Upper lobe of left lung (tissue), 6 donors: ENCODE measurements around the gene OR5H6. TPM values are rescaled to one million over a fixed set of nuclear protein-coding genes. Genes with fewer than 3 reads are reported as not detected.

ENCODE experiments used
- ATAC-seq, 2 donors: fragments of 200-7000 bp; cut with Tn5 transposase; one replicate each; pipeline ENCODE4 v1.9.1; 2022; ENCODE audit warnings: mild to moderate bottlenecking in 2 of 2, moderate library complexity in 2 of 2; ENCODE audit not compliant: low FRiP score in 2 of 2
- DNase-seq, 2 donors: peaks; one replicate each; pipeline ENCODE4 v3.0.0-alpha.2; 2019 to 2020
- H3K27ac ChIP-seq, 4 donors: fragments of 200-600 bp; sonication (generic); one replicate each; pipeline ENCODE4 v1.5.1; 2016 to 2019
- H3K27me3 ChIP-seq, 4 donors: fragments of 200-600 bp; sonication (generic); one replicate each; pipeline ENCODE4 v1.5.1; 2017 to 2019
- H3K36me3 ChIP-seq, 4 donors: fragments of 200-600 bp; sonication (generic); one replicate each; pipeline ENCODE4 v1.5.1; 2016 to 2019
- H3K4me1 ChIP-seq, 4 donors: fragments of 200-600 bp; sonication (generic); one replicate each; pipeline ENCODE4 v1.5.1; 2018 to 2019
- H3K4me3 ChIP-seq, 4 donors: fragments of 200-600 bp; sonication (generic); one replicate each; pipeline ENCODE4 v1.5.1; 2017 to 2019; ENCODE audit warnings: mild to moderate bottlenecking in 2 of 4, moderate library complexity in 1 of 4
- H3K9me3 ChIP-seq, 4 donors: fragments of 200-600 bp; sonication (generic); one replicate each; pipeline ENCODE4 v1.5.1; 2018 to 2019
- CTCF ChIP-seq, 6 experiments: fragments of 450-650 bp in 4 of 6; fragments of 200-600 bp in 2 of 6; sonication (generic) in 2 of 6; IDR thresholded peaks; one replicate each; pipeline ENCODE4 v1.5.1; 2016 to 2019; ENCODE audit warnings: antibody characterized with exemption in 6 of 6
- EP300 ChIP-seq, 4 donors: sonication (generic); formaldehyde crosslinking; IDR thresholded peaks; one replicate each; pipeline ENCODE4 v1.5.1; 2017; ENCODE audit warnings: antibody characterized with exemption in 4 of 4, control low read depth in 2 of 4
- POLR2A ChIP-seq, 4 donors: fragments of 450-650 bp; IDR thresholded peaks; one replicate each; pipeline ENCODE4 v1.5.1; 2016 to 2017; ENCODE audit warnings: antibody characterized with exemption in 4 of 4, mild to moderate bottlenecking in 2 of 4
- POLR2AphosphoS5 ChIP-seq, 2 donors: sonication (generic); formaldehyde crosslinking; IDR thresholded peaks; one replicate each; pipeline ENCODE4 v1.5.1; 2017; ENCODE audit warnings: antibody characterized with exemption in 2 of 2
- WGBS, 2 donors: methylation state at CpG; one replicate each; pipeline ENCODE4 v1.1.5; 2017 to 2018; 5-methylcytosine and 5-hydroxymethylcytosine counted together
- total RNA-seq, 6 donors: library from RNA; depleted of rRNA in 4 of 6; stranded (reverse); fragments of >200 nt in 4 of 6; gene quantifications; one replicate each; pipeline versions ENCODE4 v1.1.0 to v1.2.1, GENCODE V29; 2016 to 2021
- donor health status: DM: no; HTN: no; CAD: no; lungs with moderate emphysema.
- donor health status: DM: no; HTN: yes; CAD: no; lungs with severe emphysema.

Gene OR5H6
- total RNA-seq, 6 donors from 2014 or later: not detected

GRCh38 chr3:98282205-98282604 lies 18.2 kb downstream of the OR5H6 start, which contains the start of gene OR5H2:
TSS of gene OR5H2 (plus strand) at chr3:98282505. CDS start at chr3:98282903, 398 bp downstream.
- Histone ChIP-seq H3K27ac (no peak within 1 kb of the TSS), H3K27me3 (no peaks in the 10 kb centered on the region), H3K36me3 (no peaks in the 10 kb centered on the region), H3K4me3 (no peak within 1 kb of the TSS), H3K9me3 (no peaks in the 10 kb centered on the region), H3K4me1 (no peaks in the 10 kb centered on the region)
- no peak for TF ChIP-seq EP300 (IDR thresholded peaks at IDR 0.05)
- no peak for TF ChIP-seq CTCF (IDR thresholded peaks at IDR 0.05)
- no peak for TF ChIP-seq POLR2AphosphoS5 (IDR thresholded peaks at IDR 0.05)
- TF ChIP-seq POLR2A (IDR thresholded peaks at IDR 0.05): no peak
- DNase-seq (no peak), ATAC-seq (no peak)
- 75 to 81% methylated on average over 2 of the region's 2 CpGs for WGBS, 2 donors

- no peak for DNase-seq
- TF ChIP-seq POLR2AphosphoS5 (IDR thresholded peaks at IDR 0.05): no peak
- TF ChIP-seq CTCF (IDR thresholded peaks at IDR 0.05): no peak
- TF ChIP-seq POLR2A (IDR thresholded peaks at IDR 0.05): no peak
- TF ChIP-seq EP300 (IDR thresholded peaks at IDR 0.05): no peak
- H3K9me3 ChIP-seq: no peaks in the 10 kb centered on the region
- no peak for ATAC-seq
- H3K36me3 ChIP-seq: no peaks in the 10 kb centered on the region
- H3K27me3 ChIP-seq: no peaks in the 10 kb centered on the region
- H3K4me3 ChIP-seq: no peak overlapping the region
- H3K4me1 ChIP-seq: no peaks in the 10 kb centered on the region
- no peak overlapping the region for H3K27ac ChIP-seq
- WGBS, 2 donors: 79 to 89% methylated on average over 1 of the region's 1 CpG
Measured at GRCh38 chr3:98290916-98291315, 26.9 kb downstream of the OR5H6 start.

GRCh38 chr3:98291332-98291957 lies 27.4 kb downstream of the OR5H6 start:
- Histone ChIP-seq H3K27me3 (no peaks in the 10 kb centered on the region), H3K36me3 (no peaks in the 10 kb centered on the region), H3K9me3 (no peaks in the 10 kb centered on the region), H3K4me1 (no peaks in the 10 kb centered on the region), H3K27ac (no peak overlapping the region), H3K4me3 (no peak overlapping the region)
- no peak for ATAC-seq
- WGBS, 2 donors: 67 to 82% methylated on average over 7 to 10 of the region's 10 CpGs
- TF ChIP-seq CTCF (IDR thresholded peaks at IDR 0.05) (no peak), POLR2A (IDR thresholded peaks at IDR 0.05) (no peak), EP300 (IDR thresholded peaks at IDR 0.05) (no peak), POLR2AphosphoS5 (IDR thresholded peaks at IDR 0.05) (no peak)
- no peak for DNase-seq

Other genes with a start within 250 kb of the OR5H6 start
- not detected for gene GABRR3, start 228.9 kb upstream of the OR5H6 start, total RNA-seq
- not detected for gene OR5AC2, start 177.1 kb upstream of the OR5H6 start, total RNA-seq
- not detected for gene OR5H1, start 133.5 kb upstream of the OR5H6 start, total RNA-seq
- not detected for gene OR5H14, start 116.8 kb upstream of the OR5H6 start, total RNA-seq
- gene OR5H15, start 97.5 kb upstream of the OR5H6 start, total RNA-seq: not detected
- not detected for gene OR5H2, start 18.3 kb downstream of the OR5H6 start, total RNA-seq
- gene OR5K4, start 89.6 kb downstream of the OR5H6 start, total RNA-seq: not detected
- not detected for gene OR5K3, start 126.4 kb downstream of the OR5H6 start, total RNA-seq
- not detected for gene OR5K1, start 199.0 kb downstream of the OR5H6 start, total RNA-seq
- gene OR5K2, start 233.4 kb downstream of the OR5H6 start, total RNA-seq: not detected